Hepatocyte (in vitro differentiated cells): Measurements from ENCODE around the gene DISC1. TPM values are rescaled to one million over a fixed set of nuclear protein-coding genes. Genes with fewer than 3 reads are reported as not detected.

Experiments used
- DNase-seq: peaks from one replicate; pipeline ENCODE4 v3.0.0-alpha.2; 2016; ENCODE audit warnings: low spot score
- H2AFZ ChIP-seq: fragments of 200-600 bp; sonication (generic); 2 replicates; pipeline ENCODE4 v1.6.0; 2016; ENCODE audit warnings: antibody characterized with exemption, mild to moderate bottlenecking
- H3K27ac ChIP-seq: fragments of 200-600 bp; sonication (generic); 2 replicates; pipeline ENCODE4 v1.5.1; 2016; ENCODE audit warnings: mild to moderate bottlenecking
- H3K27me3 ChIP-seq: fragments of 200-600 bp; sonication (generic); 2 replicates; pipeline ENCODE4 v1.6.1; 2016
- H3K36me3 ChIP-seq: fragments of 200-600 bp; sonication (generic); replicated peaks from 2 replicates; pipeline ENCODE4 v1.5.1; 2016; ENCODE audit warnings: low read depth; ENCODE audit not compliant: insufficient read depth
- H3K4me1 ChIP-seq: fragments of 200-600 bp; sonication (generic); 2 replicates; pipeline ENCODE4 v1.5.1; 2016; ENCODE audit warnings: mild to moderate bottlenecking, moderate library complexity; ENCODE audit not compliant: insufficient read depth
- H3K4me2 ChIP-seq: fragments of 200-600 bp; sonication (generic); 2 replicates; pipeline ENCODE4 v1.6.0; 2016
- H3K4me3 ChIP-seq: fragments of 200-600 bp; sonication (generic); 2 replicates; pipeline ENCODE4 v1.5.1; 2016; ENCODE audit warnings: mild to moderate bottlenecking
- H3K79me2 ChIP-seq: fragments of 200-600 bp; sonication (generic); 2 replicates; pipeline ENCODE4 v1.6.0; 2017; ENCODE audit warnings: mild to moderate bottlenecking
- H3K9me2 ChIP-seq: fragments of 200-600 bp; sonication (generic); replicated peaks from 2 replicates; pipeline ENCODE4 v1.6.0; 2017; ENCODE audit warnings: mild to moderate bottlenecking; ENCODE audit not compliant: insufficient read depth
- H3K9me3 ChIP-seq: fragments of 200-600 bp; sonication (generic); 2 replicates; pipeline ENCODE4 v1.5.1; 2016; ENCODE audit warnings: low read depth, mild to moderate bottlenecking
- H4K20me1 ChIP-seq: fragments of 200-600 bp; sonication (generic); 2 replicates; pipeline ENCODE4 v1.6.0; 2016; ENCODE audit warnings: mild to moderate bottlenecking; ENCODE audit not compliant: insufficient read depth, poor library complexity, severe bottlenecking
- CTCF ChIP-seq: fragments of 200-600 bp; sonication (generic); IDR thresholded peaks from 2 replicates; pipeline ENCODE4 v1.5.1; 2016; ENCODE audit warnings: antibody characterized with exemption, mild to moderate bottlenecking; ENCODE audit not compliant: poor library complexity
- EZH2 ChIP-seq: fragments of 200-600 bp; sonication (generic); IDR thresholded peaks from 2 replicates; pipeline ENCODE4 v1.6.1; 2016; ENCODE audit warnings: antibody characterized with exemption, mild to moderate bottlenecking, borderline replicate concordance
- EZH2phosphoT487 ChIP-seq: fragments of 200-600 bp; sonication (generic); IDR thresholded peaks from one replicate; pipeline ENCODE4 v1.6.1; 2018; ENCODE audit warnings: antibody characterized with exemption, mild to moderate bottlenecking, low read depth, moderate library complexity; ENCODE audit not compliant: unreplicated experiment, severe bottlenecking
- WGBS: methylation state at CpG from one replicate; pipeline ENCODE4 v1.1.6; 2016; ENCODE audit warnings: low lambda C conversion rate; ENCODE audit errors: missing lambda C conversion rate; 5-methylcytosine and 5-hydroxymethylcytosine counted together
- polyA plus RNA-seq: library from polyadenylated mRNA; unstranded; fragments of >200 nt; fragmentation: Nextera tagmentation; extraction: Ambion mirVana; gene quantifications from 2 replicates; pipeline ENCODE4 v1.2.1, GENCODE V29; 2016
- total RNA-seq: library from RNA; depleted of rRNA; stranded (reverse); fragments of >200 nt; gene quantifications from 2 replicates; pipeline ENCODE4 v1.2.3, GENCODE V29; 2014

DISC1 gene
- total and polyA plus RNA-seq, 2 experiments from 2014 or later, result 3.0 to 4.7 TPM

- Histone ChIP-seq H3K4me1 (no peaks in the 10 kb centered on the region), H3K79me2 (no peaks in the 10 kb centered on the region), H3K36me3 (no peaks in the 10 kb centered on the region), H3K27ac (no peak overlapping the region), H2AFZ (no peak overlapping the region), H3K4me2 (peak overlapping the region; percentile 12), H3K9me2 (no peaks in the 10 kb centered on the region), H4K20me1 (no peaks in the 10 kb centered on the region), H3K9me3 (no peaks in the 10 kb centered on the region), H3K4me3 (no peak overlapping the region), H3K27me3 (no peaks in the 10 kb centered on the region)
- 61% methylated on average over 7 of the region's 7 CpGs for WGBS
- no peak for TF ChIP-seq EZH2
- TF ChIP-seq CTCF, result no peak
- no peak for TF ChIP-seq EZH2phosphoT487
- DNase-seq, result no peak
These were observed 390.0 kb downstream of the DISC1 start for GRCh38 chr1:232016616-232017015.

GRCh38 chr1:232017057-232017456 lies 390.5 kb downstream of the DISC1 start:
- no peak overlapping the region for H2AFZ ChIP-seq
- no peaks in the 10 kb centered on the region for H3K36me3 ChIP-seq
- H3K79me2 ChIP-seq, result no peaks in the 10 kb centered on the region
- H3K9me3 ChIP-seq, result no peaks in the 10 kb centered on the region
- no peak overlapping the region for H3K27ac ChIP-seq
- H3K4me3 ChIP-seq, result no peak overlapping the region
- no peak for DNase-seq
- no peaks in the 10 kb centered on the region for H4K20me1 ChIP-seq
- no peak for TF ChIP-seq EZH2phosphoT487
- TF ChIP-seq CTCF, result no peak
- no peak for TF ChIP-seq EZH2
- WGBS, result 59% methylated on average over 2 of the region's 2 CpGs
- no peaks in the 10 kb centered on the region for H3K4me1 ChIP-seq
- H3K4me2 ChIP-seq, result peak overlapping the region; percentile 12
- no peaks in the 10 kb centered on the region for H3K27me3 ChIP-seq
- no peaks in the 10 kb centered on the region for H3K9me2 ChIP-seq

- Histone ChIP-seq H3K4me3 (no peak overlapping the region), H4K20me1 (no peaks in the 10 kb centered on the region), H3K27me3 (no peaks in the 10 kb centered on the region), H3K4me2 (peak overlapping the region; percentile 12), H3K9me2 (no peaks in the 10 kb centered on the region), H3K4me1 (no peaks in the 10 kb centered on the region), H3K9me3 (no peaks in the 10 kb centered on the region), H3K36me3 (no peaks in the 10 kb centered on the region), H3K27ac (no peak overlapping the region), H3K79me2 (no peaks in the 10 kb centered on the region), H2AFZ (no peak overlapping the region)
- WGBS, result 74% methylated on average over 1 of the region's 1 CpG
- DNase-seq, result no peak
- TF ChIP-seq EZH2 (no peak), EZH2phosphoT487 (no peak), CTCF (no peak)
These were observed 391.2 kb downstream of the DISC1 start for GRCh38 chr1:232017759-232018158.
